ENCODE measurements around the gene NAA80. TPM values are rescaled to one million over a fixed set of nuclear protein-coding genes. Genes with fewer than 3 reads are reported as not detected.

Gene NAA80
- total and polyA plus RNA-seq, 7 donors, result 6.8 to 12.8 (median 8.6) TPM

DNA sequence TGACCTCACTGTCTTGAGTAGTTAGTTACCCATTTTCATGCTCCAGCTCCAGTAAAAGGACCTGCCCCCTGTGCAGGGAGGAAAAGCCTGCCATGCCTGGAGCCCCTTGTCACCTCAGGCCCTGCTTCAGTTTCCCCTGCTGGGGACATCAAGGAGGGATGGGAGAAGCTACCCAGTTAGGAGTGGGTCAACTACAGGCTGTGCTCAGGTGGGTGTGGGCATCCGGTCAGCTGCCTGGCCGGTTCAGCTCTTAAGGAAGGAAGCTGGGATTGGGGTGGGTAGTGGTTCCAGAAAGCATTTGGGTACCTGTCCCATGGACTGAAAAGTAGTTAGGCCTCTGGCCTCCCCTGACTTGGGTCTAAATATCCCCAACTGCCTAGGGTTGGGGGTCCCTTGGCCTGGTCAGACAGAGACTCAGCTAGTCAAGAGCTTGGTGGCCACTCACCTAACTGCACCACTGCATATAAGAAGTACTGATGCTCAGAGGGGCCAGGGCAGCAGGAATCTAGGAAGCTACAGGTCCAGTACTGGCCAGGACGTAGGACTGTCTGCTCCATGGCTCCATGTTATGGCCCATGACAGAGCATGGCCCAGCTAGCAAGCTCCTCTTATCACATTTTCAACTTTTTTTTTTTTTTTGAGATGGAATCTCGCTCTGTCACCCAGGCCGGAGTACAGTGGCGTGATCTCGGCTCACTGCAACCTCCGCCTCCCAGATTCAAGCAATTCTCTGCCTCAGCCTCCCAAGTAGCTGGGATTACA lies 19.8 kb downstream of the NAA80 start:
- no peak for DNase-seq
- intact Hi-C loops (cut with DNase I), result no loop called here
- ATAC-seq, result peak; percentile 16 to 42 (median 40)
- Histone ChIP-seq H3K27me3 (ENCODE audit: insufficient read depth in 3 of 3, low read length in 2 of 3) (peaks cover 0 to 1% (median 0%) of the 10 kb centered on the region in 3 donors), H3K9me3 (no peaks in the 10 kb centered on the region), H3K36me3 (ENCODE audit: insufficient read depth in 1 of 2, low read depth in 1 of 2) (no peaks in the 10 kb centered on the region), H3K4me1 (peaks cover 18% of the 10 kb centered on the region), H3K27ac (peak overlapping the region; percentile 79), H3K4me3 (peak overlapping the region; percentile 60)
- WGBS, 3 donors, result 74 to 85% (median 75%) methylated on average over 8 of the region's 8 CpGs
- TF ChIP-seq, protein P1, sequence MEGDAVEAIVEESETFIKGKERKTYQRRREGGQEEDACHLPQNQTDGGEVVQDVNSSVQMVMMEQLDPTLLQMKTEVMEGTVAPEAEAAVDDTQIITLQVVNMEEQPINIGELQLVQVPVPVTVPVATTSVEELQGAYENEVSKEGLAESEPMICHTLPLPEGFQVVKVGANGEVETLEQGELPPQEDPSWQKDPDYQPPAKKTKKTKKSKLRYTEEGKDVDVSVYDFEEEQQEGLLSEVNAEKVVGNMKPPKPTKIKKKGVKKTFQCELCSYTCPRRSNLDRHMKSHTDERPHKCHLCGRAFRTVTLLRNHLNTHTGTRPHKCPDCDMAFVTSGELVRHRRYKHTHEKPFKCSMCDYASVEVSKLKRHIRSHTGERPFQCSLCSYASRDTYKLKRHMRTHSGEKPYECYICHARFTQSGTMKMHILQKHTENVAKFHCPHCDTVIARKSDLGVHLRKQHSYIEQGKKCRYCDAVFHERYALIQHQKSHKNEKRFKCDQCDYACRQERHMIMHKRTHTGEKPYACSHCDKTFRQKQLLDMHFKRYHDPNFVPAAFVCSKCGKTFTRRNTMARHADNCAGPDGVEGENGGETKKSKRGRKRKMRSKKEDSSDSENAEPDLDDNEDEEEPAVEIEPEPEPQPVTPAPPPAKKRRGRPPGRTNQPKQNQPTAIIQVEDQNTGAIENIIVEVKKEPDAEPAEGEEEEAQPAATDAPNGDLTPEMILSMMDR (IDR thresholded peaks at IDR 0.05), result no peak

DNA sequence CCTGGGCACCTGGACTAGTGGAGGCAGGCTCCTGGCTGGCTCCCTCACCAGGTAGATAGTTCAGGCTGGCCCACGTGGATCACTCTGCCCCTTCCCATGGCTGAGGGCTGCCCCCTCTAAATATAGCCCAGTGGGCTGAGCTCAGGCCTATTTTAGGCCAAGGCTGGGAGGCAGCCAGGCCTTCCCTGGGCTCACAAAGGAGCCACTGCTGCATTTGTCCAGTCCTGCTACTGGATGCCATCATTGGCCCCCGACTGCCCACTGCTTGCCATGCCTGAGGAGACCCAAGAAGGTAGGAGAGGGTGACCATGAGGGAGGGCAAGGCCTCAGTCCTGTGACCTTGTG lies 20.4 kb downstream of the NAA80 start, which contains the start of gene LSMEM2:
Gene LSMEM2, plus strand, starts transcription at position 208 of the 345 bp plus-strand sequence. Its CDS starts 27 bp downstream, at position 235.
- intact Hi-C loops (cut with DNase I), result no loop called here
- ATAC-seq (peak; percentile 89 to 94 (median 92)), DNase-seq (peak; percentile 65 to 87)
- H3K27ac ChIP-seq, result peak within 1 kb of the TSS; percentile 79
- 17 to 39% (median 21%) methylated on average over 2 of the region's 2 CpGs for WGBS, 3 donors
- H3K36me3 ChIP-seq (ENCODE audit: insufficient read depth in 1 of 2, low read depth in 1 of 2), result no peaks in the 10 kb centered on the region
- peaks cover 0 to 1% (median 0%) of the 10 kb centered on the region in 3 donors for H3K27me3 ChIP-seq (ENCODE audit: insufficient read depth in 3 of 3, low read length in 2 of 3)
- peak within 1 kb of the TSS; percentile 60 for H3K4me3 ChIP-seq
- no peaks in the 10 kb centered on the region for H3K9me3 ChIP-seq
- H3K4me1 ChIP-seq, result peaks cover 18% of the 10 kb centered on the region
- TF ChIP-seq, protein P1 (IDR thresholded peaks at IDR 0.05), result no peak

DNA sequence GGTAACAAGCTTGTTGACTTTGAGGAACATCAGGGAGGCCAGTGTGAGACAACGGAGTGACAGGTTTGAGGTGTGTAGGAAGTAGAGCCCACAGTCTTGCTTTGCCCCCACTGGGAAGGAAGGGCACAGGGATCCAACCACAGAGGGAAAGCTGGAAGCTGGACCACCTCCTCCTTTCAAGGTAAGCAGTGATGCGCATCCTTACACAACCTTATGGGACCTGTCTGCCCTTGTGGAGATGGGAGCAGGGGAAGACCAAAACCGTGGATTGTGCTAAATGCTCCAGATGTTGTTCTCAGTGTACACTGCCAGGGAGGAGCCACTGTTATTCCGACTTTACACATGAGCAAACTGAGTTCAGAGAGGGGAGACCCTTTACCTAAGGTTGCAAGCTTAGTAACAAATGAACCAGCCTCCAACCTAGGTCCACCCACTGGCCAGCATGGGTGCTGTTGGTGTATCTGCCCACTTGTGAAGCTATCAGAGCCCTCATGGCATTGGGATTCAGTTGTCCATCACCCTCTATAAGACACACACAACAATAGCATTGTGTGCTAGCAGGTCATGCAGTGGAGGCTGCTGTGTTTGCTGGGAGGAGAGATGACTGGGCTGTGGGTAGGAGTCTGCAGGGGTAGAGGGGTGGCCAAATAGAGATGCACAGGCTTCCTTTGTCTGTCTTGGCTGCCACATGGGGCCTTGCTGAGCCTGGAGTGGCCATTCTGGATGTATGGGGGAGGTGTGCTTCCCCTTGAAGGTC lies 20.9 kb downstream of the NAA80 start:
- peaks cover 0 to 1% (median 0%) of the 10 kb centered on the region in 3 donors for H3K27me3 ChIP-seq (ENCODE audit: insufficient read depth in 3 of 3, low read length in 2 of 3)
- DNase-seq, result no peak
- peak overlapping the region; percentile 60 for H3K4me3 ChIP-seq
- TF ChIP-seq, protein P1 (IDR thresholded peaks at IDR 0.05), result no peak
- ATAC-seq, result peak in 3 of 4 donors; percentile 17 to 37 (median 25)
- intact Hi-C loops (cut with DNase I), result no loop called here
- peak overlapping the region; percentile 79 for H3K27ac ChIP-seq
- no peaks in the 10 kb centered on the region for H3K9me3 ChIP-seq
- peaks cover 20% of the 10 kb centered on the region for H3K4me1 ChIP-seq
- WGBS, 3 donors, result 73 to 78% (median 75%) methylated on average over 4 of the region's 4 CpGs
- H3K36me3 ChIP-seq (ENCODE audit: insufficient read depth in 1 of 2, low read depth in 1 of 2), result no peaks in the 10 kb centered on the region

DNA sequence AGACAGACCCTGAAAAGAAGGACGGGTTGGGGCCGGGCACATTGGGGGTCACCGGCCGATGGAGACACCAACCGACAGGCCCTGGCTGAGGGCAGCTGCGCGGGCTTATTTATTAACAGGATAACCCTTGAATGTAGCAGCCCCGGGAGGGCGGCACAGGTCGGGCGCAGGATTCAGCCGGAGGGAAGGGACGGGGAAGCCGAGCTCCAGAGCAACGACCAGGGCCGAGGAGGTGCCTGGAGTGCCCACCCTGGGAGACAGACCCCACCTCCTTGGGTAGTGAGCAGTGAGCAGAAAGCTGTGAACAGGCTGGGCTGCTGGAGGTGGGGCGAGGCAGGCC lies 22.5 kb downstream of the NAA80 start:
- TF ChIP-seq, protein P1 (IDR thresholded peaks at IDR 0.05), result no peak

More for the DNA sequence above, 22.5 kb downstream of the NAA80 start:
- no peak for DNase-seq
- intact Hi-C loops (cut with DNase I), result no loop called here
- H3K4me1 ChIP-seq, result peaks cover 24% of the 10 kb centered on the region
- ATAC-seq, result no peak
- no peaks in the 10 kb centered on the region for H3K9me3 ChIP-seq
- H3K4me3 ChIP-seq, result no peak overlapping the region
- H3K27me3 ChIP-seq (ENCODE audit: insufficient read depth in 3 of 3, low read length in 2 of 3), result peaks cover 0 to 1% (median 0%) of the 10 kb centered on the region in 3 donors
- no peaks in the 10 kb centered on the region for H3K36me3 ChIP-seq (ENCODE audit: insufficient read depth in 1 of 2, low read depth in 1 of 2)
- no peak overlapping the region for H3K27ac ChIP-seq
- WGBS, 3 donors, result 85 to 87% (median 87%) methylated on average over 15 to 17 of the region's 17 CpGs

Measured in psoas muscle (tissue), 8 donors.